ENCODE data around the gene B3GAT3.

B3GAT3 gene

DNA sequence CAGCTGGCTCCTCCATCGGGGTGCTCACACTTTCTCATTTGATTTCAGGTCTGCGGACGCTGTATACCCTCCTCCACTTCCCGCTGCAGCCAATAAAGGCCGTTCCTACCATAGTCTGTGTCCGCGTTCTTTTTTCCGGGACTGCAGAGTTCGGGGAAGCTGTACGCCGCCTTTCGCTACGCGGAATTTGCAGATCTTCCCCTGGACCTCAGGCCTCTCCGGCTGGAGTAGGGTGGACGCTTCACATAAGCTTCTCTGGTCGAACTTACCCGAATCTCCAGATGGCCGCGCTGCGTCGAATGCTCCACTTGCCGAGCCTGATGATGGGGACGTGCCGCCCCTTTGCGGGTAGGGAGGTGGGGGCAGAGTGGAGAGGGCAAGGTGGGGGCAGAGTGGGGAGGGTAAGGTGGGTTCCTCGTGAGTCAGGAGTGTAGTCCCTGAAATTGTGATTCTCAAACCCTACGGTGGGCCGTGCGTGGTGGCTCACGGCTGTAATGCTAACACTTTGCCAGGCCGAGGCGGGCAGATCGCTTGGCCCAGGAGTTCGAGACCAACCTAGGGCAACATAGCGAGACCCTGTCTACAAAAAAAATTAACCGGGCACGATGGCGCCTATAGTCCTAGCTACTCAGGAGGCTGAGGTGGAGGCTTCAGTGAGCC lies 43.9 kb upstream of the B3GAT3 start:
- no peaks in the 10 kb centered on the region for H3K4me1 ChIP-seq (ENCODE audit: control insufficient read depth, insufficient read depth, low read length)
- ChIA-PET CTCF (interaction anchor here (0.7 to 2.5 kb wide), 9 partner anchors 10 to 73 kb away, joined by 3 to 10 read pairs (median 3); partner anchors contain the start of gene HNRNPUL2), POLR2A (interaction anchor here (0.7 to 5.0 kb wide), 42 partner anchors 9 to 241 kb away, joined by 3 to 90 read pairs (median 6); partner anchors contain the start of genes B3GAT3, EEF1G, GANAB and HNRNPUL2)
- no peaks in the 10 kb centered on the region for H3K9me3 ChIP-seq (ENCODE audit: control insufficient read depth, insufficient read depth, low read depth, low read length)
- TF ChIP-seq ZNF335 (tag by site-specific recombination; conservative IDR thresholded peaks at IDR 0.05) = no peak
- no peak for TF ChIP-seq ZNF747 (tag by site-specific recombination; IDR thresholded peaks at IDR 0.05)
- no peak for TF ChIP-seq YY2 (tag by site-specific recombination; IDR thresholded peaks at IDR 0.05)
- TF ChIP-seq ZNF37A (tag by site-specific recombination; IDR thresholded peaks at IDR 0.05) = no peak
- TF ChIP-seq, protein P1, sequence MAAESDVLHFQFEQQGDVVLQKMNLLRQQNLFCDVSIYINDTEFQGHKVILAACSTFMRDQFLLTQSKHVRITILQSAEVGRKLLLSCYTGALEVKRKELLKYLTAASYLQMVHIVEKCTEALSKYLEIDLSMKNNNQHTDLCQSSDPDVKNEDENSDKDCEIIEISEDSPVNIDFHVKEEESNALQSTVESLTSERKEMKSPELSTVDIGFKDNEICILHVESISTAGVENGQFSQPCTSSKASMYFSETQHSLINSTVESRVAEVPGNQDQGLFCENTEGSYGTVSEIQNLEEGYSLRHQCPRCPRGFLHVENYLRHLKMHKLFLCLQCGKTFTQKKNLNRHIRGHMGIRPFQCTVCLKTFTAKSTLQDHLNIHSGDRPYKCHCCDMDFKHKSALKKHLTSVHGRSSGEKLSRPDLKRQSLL (tag by site-specific recombination; IDR thresholded peaks at IDR 0.05) = no peak
- TF ChIP-seq ZNF629 (tag by site-specific recombination; IDR thresholded peaks at IDR 0.05) = no peak
- no peak for TF ChIP-seq ZNF19 (tag by site-specific recombination; IDR thresholded peaks at IDR 0.05; ENCODE audit: low read depth)
- TF ChIP-seq OSR2 (tag by site-specific recombination; IDR thresholded peaks at IDR 0.05) = no peak
- TF ChIP-seq ZNF248 (tag by site-specific recombination; IDR thresholded peaks at IDR 0.05) = no peak
- TF ChIP-seq ZSCAN16 (tag by site-specific recombination; IDR thresholded peaks at IDR 0.05) = no peak
- no peak for TF ChIP-seq ZNF670 (tag by site-specific recombination; IDR thresholded peaks at IDR 0.05; ENCODE audit: low read depth)
- TF ChIP-seq ZNF10 (tag by site-specific recombination; IDR thresholded peaks at IDR 0.05) = no peak
- H3K36me3 ChIP-seq (ENCODE audit: control insufficient read depth in 2 of 2, insufficient read depth in 1 of 2, low read length in 2 of 2) = peaks cover 0 to 43% of the 10 kb centered on the region in 2 experiments; a peak in 2 of 3 replicates
- peak overlapping the region; percentile 30 for H3K4me3 ChIP-seq (ENCODE audit: low read depth, low read length)
- H3K27ac ChIP-seq (ENCODE audit: extremely low read depth, low read depth, low read length) = peak overlapping the region; percentile 18; the same call in 1 of the 2 replicates

DNA sequence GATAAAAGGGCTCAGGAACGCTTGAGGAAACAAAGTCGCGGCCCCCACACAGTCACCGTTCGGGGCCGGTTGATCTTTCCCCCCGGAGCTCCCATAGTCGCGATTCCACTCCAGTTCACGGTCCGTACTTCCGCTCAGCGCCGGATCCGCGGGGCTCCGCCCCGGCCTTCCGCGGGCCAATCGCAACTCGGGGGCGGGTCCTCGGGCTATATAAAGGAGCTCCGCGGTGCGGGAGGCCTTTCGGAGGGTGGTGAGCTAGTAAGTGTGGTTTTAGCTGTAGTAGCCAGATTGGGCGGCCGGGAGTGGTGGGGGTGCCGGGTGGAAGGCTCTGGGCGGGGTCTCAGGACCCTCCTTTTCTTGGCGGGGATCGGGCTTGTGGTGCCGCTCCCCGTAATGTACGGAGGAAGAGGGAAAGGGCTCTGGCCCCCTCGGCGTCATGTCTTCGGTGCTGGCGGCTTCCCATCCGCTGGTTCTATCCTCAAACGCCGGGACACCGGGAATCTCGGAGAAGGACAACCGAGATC lies 43.4 kb upstream of the B3GAT3 start, which contains the start of the genes C11orf98 and CSKMT:
TSS of gene C11orf98 (minus strand) at position 136 of the 524 bp plus-strand sequence. CDS start at position 95, 41 bp downstream.
TSS of gene CSKMT (plus strand) at position 238 of the 524 bp plus-strand sequence. CDS start 568 bp downstream, outside the sequence.
- no peaks in the 10 kb centered on the region for H3K9me3 ChIP-seq (ENCODE audit: control insufficient read depth, insufficient read depth, low read depth, low read length)
- no peaks in the 10 kb centered on the region for H3K4me1 ChIP-seq (ENCODE audit: control insufficient read depth, insufficient read depth, low read length)
- H3K36me3 ChIP-seq (ENCODE audit: control insufficient read depth in 2 of 2, insufficient read depth in 1 of 2, low read length in 2 of 2) = peaks cover 0 to 43% of the 10 kb centered on the region in 2 experiments; a peak in 2 of 3 replicates
- H3K27ac ChIP-seq (ENCODE audit: extremely low read depth, low read depth, low read length) = peak within 1 kb of the TSS; percentile 66
- ChIA-PET CTCF (interaction anchor here (0.6 to 2.5 kb wide), 11 partner anchors 10 to 121 kb away, joined by 3 to 10 read pairs (median 3); partner anchors contain the start of gene HNRNPUL2), POLR2A (interaction anchor here (0.6 to 5.0 kb wide), 49 partner anchors 9 to 240 kb away, joined by 3 to 90 read pairs (median 5); partner anchors contain the start of genes B3GAT3, EEF1G, GANAB and HNRNPUL2)
- peak within 1 kb of the TSS; percentile 89 for H3K4me3 ChIP-seq (ENCODE audit: low read depth, low read length)
- TF ChIP-seq ZSCAN30 (tag by site-specific recombination; IDR thresholded peaks at IDR 0.05) (no peak), KLF10 (tag by site-specific recombination; IDR thresholded peaks at IDR 0.05) (peak; percentile 72), ZNF335 (tag by site-specific recombination; conservative IDR thresholded peaks at IDR 0.05) (no peak), ZNF76 (tag by site-specific recombination; IDR thresholded peaks at IDR 0.05; ENCODE audit: borderline replicate concordance, low read depth) (peak; percentile 40; the same call in 1 of the 2 replicates), ZNF239 (tag by site-specific recombination; IDR thresholded peaks at IDR 0.05) (no peak), ZNF423 (tag by site-specific recombination; IDR thresholded peaks at IDR 0.05) (no peak), ZNF621 (tag by site-specific recombination; IDR thresholded peaks at IDR 0.05) (no peak), ZNF416 (tag by site-specific recombination; IDR thresholded peaks at IDR 0.05) (no peak), KLF1 (tag by site-specific recombination; IDR thresholded peaks at IDR 0.05) (no peak), MYNN (tag by site-specific recombination; IDR thresholded peaks at IDR 0.05; ENCODE audit: borderline replicate concordance) (no peak), ZBTB20 (tag by site-specific recombination; IDR thresholded peaks at IDR 0.05) (0 out of 2 replicates have a peak, but pooled peaks have one; percentile 3), KLF16 (tag by site-specific recombination; IDR thresholded peaks at IDR 0.05) (0 out of 2 replicates have a peak, but pooled peaks have one; percentile 30)
- TF ChIP-seq, protein P2, sequence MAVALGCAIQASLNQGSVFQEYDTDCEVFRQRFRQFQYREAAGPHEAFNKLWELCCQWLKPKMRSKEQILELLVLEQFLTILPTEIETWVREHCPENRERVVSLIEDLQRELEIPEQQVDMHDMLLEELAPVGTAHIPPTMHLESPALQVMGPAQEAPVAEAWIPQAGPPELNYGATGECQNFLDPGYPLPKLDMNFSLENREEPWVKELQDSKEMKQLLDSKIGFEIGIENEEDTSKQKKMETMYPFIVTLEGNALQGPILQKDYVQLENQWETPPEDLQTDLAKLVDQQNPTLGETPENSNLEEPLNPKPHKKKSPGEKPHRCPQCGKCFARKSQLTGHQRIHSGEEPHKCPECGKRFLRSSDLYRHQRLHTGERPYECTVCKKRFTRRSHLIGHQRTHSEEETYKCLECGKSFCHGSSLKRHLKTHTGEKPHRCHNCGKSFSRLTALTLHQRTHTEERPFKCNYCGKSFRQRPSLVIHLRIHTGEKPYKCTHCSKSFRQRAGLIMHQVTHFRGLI (tag by site-specific recombination; IDR thresholded peaks at IDR 0.05) = 0 out of 2 replicates have a peak, but pooled peaks have one; percentile 1
- TF ChIP-seq, protein P3, sequence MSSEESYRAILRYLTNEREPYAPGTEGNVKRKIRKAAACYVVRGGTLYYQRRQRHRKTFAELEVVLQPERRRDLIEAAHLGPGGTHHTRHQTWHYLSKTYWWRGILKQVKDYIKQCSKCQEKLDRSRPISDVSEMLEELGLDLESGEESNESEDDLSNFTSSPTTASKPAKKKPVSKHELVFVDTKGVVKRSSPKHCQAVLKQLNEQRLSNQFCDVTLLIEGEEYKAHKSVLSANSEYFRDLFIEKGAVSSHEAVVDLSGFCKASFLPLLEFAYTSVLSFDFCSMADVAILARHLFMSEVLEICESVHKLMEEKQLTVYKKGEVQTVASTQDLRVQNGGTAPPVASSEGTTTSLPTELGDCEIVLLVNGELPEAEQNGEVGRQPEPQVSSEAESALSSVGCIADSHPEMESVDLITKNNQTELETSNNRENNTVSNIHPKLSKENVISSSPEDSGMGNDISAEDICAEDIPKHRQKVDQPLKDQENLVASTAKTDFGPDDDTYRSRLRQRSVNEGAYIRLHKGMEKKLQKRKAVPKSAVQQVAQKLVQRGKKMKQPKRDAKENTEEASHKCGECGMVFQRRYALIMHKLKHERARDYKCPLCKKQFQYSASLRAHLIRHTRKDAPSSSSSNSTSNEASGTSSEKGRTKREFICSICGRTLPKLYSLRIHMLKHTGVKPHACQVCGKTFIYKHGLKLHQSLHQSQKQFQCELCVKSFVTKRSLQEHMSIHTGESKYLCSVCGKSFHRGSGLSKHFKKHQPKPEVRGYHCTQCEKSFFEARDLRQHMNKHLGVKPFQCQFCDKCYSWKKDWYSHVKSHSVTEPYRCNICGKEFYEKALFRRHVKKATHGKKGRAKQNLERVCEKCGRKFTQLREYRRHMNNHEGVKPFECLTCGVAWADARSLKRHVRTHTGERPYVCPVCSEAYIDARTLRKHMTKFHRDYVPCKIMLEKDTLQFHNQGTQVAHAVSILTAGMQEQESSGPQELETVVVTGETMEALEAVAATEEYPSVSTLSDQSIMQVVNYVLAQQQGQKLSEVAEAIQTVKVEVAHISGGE (tag by site-specific recombination; conservative IDR thresholded peaks at IDR 0.05; ENCODE audit: low read depth) = peak; percentile 89
- TF ChIP-seq, protein P4, sequence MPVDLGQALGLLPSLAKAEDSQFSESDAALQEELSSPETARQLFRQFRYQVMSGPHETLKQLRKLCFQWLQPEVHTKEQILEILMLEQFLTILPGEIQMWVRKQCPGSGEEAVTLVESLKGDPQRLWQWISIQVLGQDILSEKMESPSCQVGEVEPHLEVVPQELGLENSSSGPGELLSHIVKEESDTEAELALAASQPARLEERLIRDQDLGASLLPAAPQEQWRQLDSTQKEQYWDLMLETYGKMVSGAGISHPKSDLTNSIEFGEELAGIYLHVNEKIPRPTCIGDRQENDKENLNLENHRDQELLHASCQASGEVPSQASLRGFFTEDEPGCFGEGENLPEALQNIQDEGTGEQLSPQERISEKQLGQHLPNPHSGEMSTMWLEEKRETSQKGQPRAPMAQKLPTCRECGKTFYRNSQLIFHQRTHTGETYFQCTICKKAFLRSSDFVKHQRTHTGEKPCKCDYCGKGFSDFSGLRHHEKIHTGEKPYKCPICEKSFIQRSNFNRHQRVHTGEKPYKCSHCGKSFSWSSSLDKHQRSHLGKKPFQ (tag by site-specific recombination; IDR thresholded peaks at IDR 0.05) = no peak
